Measurements from ENCODE around the gene MPZ. TPM values are rescaled to one million over a fixed set of nuclear protein-coding genes. Genes with fewer than 3 reads are reported as not detected.
"Not testable (repeated sequence)": the region's sequence is repeated elsewhere in the genome, so short reads cannot be mapped to it uniquely, and the experiment has no call there.

The MPZ gene
- polyA plus RNA-seq, 1 donor = 12.0 TPM

GRCh38 chr1:161299347-161299746 is 10.4 kb downstream of the MPZ start:
- DNase-seq = no peak

DNA sequence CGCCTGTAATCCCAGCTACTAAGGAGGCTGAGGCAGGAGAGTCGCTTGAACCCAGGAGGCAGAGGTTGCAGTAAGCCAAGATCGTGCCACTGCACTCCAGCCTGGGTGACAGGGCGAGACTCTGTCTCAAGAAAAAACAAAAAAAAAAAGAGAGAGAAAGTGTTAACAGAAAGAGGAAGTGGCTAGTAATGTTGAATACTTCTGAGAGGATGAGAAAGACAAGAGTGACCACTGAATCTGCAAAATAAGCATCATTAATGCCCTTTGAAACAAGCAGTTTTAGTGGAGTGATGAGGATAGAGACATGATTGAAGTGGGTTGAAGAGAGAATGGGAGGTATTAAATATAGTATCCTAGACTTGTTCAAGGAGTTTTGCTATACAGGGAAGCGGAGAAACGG is 11.7 kb downstream of the MPZ start:
- no peak for DNase-seq

DNA sequence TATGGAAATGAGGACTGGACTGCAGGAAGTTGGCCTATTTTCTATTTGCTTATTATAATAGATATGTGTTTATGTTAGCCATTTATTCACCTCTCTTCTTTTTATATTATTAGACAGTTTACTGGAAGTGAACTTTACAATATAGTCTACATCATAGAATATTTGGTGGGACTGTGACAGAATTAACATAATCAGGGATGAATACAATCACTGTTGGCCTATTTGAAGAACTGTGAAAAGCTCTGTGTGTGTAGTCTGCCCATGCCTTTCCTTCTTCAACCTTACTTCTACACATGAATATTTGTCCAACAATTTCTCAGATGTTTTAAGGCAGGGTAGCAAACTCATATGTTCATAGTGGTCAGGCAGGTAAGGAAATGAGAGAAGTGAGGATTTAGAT is 12.4 kb downstream of the MPZ start:
- DNase-seq = no peak

GRCh38 chr1:161290779-161291178 is 19.0 kb downstream of the MPZ start:
- no peak for DNase-seq

GRCh38 chr1:161287482-161288054 is 22.2 kb downstream of the MPZ start:
- DNase-seq = no peak

DNA sequence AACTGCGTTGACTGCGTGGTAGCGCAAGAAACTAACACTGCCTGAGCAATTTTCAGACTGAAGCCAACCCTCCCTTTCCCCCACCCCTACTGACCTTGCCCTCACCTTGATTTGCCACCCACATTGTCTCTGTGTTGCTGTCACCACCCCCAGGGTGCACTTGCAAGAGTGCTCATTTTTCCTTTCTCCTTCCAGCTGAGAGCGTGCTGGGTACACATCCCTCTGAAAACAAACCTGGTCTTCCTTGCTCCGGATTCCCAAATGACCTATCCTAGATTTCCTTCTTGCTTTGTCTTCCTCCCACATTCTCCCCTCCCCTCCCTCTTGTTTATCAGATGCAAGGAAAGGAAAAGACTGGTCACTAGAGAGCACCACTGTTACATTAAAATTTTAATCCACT is 24.2 kb downstream of the MPZ start:
- no peak for DNase-seq

GRCh38 chr1:161285113-161285512 is 24.7 kb downstream of the MPZ start:
- no peak for DNase-seq

GRCh38 chr1:161282991-161283390 is 26.8 kb downstream of the MPZ start:
- DNase-seq = no peak

- no peak for DNase-seq
Observed at GRCh38 chr1:161274874-161275273, 34.9 kb downstream of the MPZ start.

DNA sequence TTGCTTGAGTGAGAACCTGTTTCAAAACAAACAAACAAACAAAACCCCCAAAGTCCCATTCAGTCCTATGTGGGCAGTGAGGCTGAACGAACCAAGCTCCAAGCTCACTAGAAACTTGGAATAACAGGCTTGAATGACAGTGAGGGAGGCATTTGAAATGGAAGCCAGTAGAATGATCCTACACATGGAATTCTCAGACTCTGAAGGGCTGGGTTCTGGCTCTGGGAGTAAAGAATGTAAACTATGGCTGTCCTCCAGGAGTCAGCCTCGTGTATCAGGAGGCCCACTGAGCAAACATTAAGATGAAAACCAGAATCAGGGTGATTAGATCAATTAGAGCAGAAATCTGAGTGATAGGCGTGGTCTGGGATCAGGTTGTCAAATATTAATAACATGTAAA is 36.4 kb downstream of the MPZ start:
- DNase-seq = no peak

GRCh38 chr1:161267321-161267720 is 42.4 kb downstream of the MPZ start:
- no peak for DNase-seq

- DNase-seq = no peak
Observed at GRCh38 chr1:161266836-161267235, 42.9 kb downstream of the MPZ start.

- no peak for DNase-seq
Observed at GRCh38 chr1:161266202-161266601, 43.6 kb downstream of the MPZ start.

DNA sequence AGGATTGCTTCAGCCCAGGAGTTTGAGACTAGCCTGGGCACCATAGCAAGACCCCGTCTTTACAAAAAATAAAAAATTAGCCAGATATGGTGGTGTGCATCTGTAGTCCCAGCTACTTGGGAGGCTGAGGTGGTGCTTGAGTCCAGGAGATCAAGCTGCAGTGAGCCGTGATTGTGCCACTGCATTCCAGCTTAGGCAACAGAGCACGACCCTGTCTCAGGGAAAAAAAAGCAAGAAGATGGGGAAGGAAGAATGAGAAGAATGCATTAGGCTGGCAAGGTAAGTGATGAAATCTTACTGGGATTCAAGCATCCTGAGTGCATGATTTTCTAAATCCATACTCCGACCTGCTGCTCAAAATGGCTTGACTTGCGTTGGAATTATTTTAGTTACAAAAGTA is 44.5 kb downstream of the MPZ start:
- DNase-seq = no peak

DNA sequence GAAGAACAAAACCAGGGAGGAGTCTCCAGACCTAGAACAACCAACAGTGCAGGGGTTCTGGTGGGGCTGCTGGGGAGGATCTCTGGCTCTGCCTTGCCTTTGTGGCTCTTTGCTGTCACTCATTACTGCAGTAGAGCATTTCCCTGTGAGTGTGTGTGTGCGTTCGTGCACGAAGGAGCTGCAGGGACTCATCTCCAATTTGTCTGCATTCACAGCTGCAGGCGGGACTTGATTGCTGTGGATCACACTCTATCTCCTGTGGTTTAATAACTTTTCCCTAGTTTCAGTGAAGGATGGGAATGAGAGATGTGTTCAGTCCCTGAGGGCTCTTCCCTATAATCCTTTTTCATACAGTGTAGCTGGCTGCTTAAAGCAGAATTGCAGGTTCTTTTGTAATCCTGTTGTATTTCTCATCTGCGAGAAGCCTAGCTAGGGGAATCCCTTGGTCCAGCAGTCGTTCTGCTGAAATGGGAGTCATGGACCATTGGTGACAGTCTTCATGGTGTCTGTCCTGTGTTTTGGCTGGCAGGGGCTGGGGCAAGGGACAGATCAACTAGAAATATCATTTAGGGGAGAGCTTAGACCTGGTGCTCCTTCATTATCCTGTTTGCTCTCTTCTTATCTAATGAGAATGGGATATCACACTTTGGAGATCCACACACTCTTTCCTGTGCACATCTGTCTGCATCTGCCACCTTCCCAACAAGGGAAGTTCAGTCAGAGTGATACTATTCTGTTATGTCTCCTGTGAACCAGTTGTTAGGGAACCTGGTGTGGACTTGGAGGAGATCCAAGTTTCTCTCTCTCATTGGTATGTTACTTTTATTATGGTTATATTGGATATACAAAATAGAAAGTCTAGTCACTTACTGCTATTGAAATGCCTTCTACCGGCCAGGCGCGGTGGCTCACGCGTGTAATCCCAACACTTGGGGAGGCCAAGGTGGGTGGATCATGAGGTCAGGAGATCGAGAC is 48.2 kb downstream of the MPZ start:
- DNase-seq = no peak

DNA sequence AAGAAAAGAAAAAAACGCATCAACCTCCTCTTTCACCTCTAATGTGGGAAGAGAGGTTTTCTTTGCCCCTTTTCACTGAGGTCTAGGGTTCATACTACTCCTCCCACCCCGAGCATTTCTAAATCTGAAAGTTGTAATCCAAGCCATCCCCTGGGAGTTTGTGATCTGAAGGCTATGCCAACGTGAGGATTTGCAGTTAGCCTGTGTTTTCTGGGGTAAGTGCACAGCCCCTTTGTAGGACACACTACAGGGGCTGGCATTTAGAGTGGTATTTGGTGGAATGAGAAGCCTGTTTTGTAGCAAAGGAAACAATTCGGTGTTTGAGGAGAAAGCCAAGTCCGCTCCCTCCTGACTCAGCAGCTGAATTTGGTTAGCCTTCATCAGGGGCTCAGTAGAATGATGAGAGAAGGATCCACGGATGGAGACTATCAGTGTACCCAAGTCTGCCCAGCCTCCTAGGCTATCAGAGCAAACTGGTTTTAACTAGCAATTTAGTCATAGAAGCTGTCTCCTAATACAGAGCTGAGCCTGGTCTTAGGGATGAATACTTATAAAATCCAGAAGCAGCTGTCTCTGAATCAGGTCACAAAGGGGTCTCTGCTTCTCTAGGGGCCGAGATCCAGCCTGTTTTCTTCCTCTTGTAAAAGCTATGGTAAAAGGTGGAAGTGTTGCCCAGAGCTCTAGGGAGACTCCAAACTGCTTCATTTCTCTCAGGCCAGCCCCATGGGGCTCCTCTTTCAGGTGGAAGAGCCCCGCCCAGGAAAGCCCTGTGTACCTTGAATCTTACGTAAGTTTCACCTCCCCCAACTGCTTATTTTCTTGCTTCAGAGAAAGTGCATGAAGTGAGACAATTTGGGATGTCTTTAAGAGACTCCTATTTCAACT is 49.1 kb downstream of the MPZ start:
- DNase-seq = no peak

DNA sequence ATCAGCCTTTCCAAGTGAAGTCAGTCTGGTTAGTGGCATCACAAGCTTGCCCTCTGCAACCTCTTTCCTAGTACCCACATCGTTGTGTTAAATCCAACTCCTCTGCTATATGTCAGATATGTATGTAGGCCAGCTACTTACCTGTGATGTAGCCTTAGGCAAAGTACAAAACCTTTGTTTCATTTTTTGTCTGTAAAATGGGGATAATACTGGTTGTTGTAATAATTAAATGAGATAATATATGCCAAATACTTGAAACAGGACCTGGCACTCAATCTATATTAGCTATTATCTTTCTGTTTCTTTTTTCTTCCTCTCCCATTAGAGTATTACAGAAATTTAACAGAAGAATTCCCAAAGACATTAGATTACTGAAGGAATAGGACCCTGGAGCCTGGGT is 50.0 kb downstream of the MPZ start:
- DNase-seq = no peak

DNA sequence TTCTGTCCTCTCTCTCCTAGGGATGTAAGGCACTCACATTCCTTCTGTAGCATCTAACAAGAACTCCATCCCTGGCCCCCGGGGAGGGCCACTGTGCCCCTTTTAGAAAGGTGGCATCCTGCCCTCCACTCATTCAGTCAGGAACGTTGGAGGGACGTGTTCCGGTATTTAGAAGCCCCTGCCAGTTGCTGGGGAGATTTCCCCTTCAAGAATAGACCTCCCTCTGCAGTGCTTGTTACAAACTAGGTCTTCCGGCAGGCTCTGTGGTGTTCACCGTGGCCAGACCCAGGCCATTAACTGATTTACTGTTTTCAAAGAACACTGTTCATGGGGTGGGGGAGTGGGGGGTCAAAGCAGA is 50.4 kb downstream of the MPZ start:
- no peak for DNase-seq

- DNase-seq = no peak
Observed at GRCh38 chr1:161258439-161259344, 51.1 kb downstream of the MPZ start, which contains the start of gene PCP4L1. TSS of gene PCP4L1 (plus strand) at chr1:161258745. CDS start at chr1:161258975, 230 bp downstream.

- not testable (repeated sequence) for DNase-seq
Observed at GRCh38 chr1:161257109-161257508, 52.7 kb downstream of the MPZ start.

DNA sequence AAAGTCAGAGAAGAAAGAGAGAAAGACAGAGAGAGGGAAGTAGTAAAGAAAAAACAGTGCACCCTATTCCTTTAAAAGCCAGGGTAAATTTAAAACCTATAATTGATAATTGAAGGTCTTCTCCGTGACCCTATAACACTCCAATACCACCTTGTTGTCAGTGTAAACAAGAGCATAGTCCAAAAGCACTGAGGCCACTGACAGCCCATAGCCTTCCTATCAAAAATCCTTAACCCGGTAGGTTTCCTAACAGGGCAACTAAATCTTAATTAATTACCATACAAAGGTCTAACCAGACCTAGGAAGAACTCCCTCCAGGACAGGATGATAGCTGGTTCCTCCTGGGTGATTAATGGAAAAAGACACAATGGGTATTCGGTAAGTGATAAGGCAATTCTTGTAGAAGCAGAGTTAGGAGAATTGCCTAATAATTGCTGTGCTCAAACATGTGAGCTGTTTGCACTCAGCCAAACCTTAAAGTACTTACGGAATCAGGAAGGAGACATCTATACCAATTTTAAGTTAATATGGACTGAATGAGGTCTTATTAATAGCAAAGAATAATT is 53.7 kb downstream of the MPZ start:
- not testable (repeated sequence) for DNase-seq

DNA sequence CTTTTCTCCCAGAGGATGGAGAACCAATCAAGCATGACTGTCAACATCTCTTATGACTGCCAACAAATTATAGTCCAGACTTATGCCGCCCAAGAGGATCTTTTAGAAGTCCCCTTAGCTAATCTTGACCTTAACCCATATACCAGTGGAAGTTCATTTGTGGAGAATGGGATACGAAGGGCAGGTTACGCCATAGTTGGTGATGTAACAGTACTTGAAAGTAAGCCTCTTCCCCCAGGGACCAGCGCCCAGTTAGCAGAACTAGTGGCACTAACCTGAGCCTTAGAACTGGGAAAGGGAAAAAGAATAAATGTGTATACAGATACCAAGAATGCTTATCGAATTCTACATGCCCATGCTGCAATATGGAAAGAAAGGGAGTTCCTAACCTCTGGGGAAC is 54.5 kb downstream of the MPZ start:
- not testable (repeated sequence) for DNase-seq
